H1 (cell line): Measurements from ENCODE around the gene SLCO2A1. TPM values are rescaled to one million over a fixed set of nuclear protein-coding genes. Genes with fewer than 3 reads are reported as not detected.

Experiments used
- CTCF ChIA-PET: fragments of 300-600 bp; sonication (Branson Sonifier 250); formaldehyde crosslinking; loops from one replicate; lab custom pipeline; 2021; ENCODE audit not compliant: partially characterized antibody; lab: Charles Lee
- POLR2A ChIA-PET: fragments of 300-600 bp; sonication (Branson Sonifier 250); formaldehyde crosslinking; loops from one replicate; lab custom pipeline; 2021; ENCODE audit warnings: inconsistent platforms; ENCODE audit not compliant: partially characterized antibody; lab: Charles Lee
- DNase-seq, 2 experiments: peaks; one replicate each; pipeline versions ENCODE4 v3.0.0 to v3.0.0-alpha.2; 2010 to 2022; ENCODE audit warnings: low spot score in 2 of 2, low read depth in 1 of 2, mixed read lengths in 1 of 2
- FAIRE-seq: peaks from 2 replicates; lab custom pipeline; 2011; peaks lifted over from hg19 to GRCh38; lab: Jason Lieb, UNC
- H2AFZ ChIP-seq: 2 replicates; pipeline ENCODE4 v1.8.1; 2012; ENCODE audit warnings: low read length, inconsistent platforms
- H2AK5ac ChIP-seq: 2 replicates; pipeline ENCODE4 v1.6.1; 2013; ENCODE audit warnings: low read depth, low read length
- H2BK120ac ChIP-seq: replicated peaks from 2 replicates; pipeline ENCODE3; 2013; ENCODE audit warnings: low read depth, low read length, inconsistent platforms
- H2BK12ac ChIP-seq: 2 replicates; pipeline ENCODE4 v1.6.1; 2013; ENCODE audit warnings: low read depth, low read length
- H2BK15ac ChIP-seq: 2 replicates; pipeline ENCODE4 v1.6.1; 2013; ENCODE audit warnings: low read length
- H2BK20ac ChIP-seq: 2 replicates; pipeline ENCODE4 v1.6.1; 2013; ENCODE audit warnings: low read length
- H2BK5ac ChIP-seq: 2 replicates; pipeline ENCODE4 v1.6.1; 2013; ENCODE audit warnings: low read depth, low read length
- H3K14ac ChIP-seq: 2 replicates; pipeline ENCODE4 v1.6.1; 2013; ENCODE audit warnings: inconsistent platforms; ENCODE audit not compliant: insufficient read length
- H3K18ac ChIP-seq: 2 replicates; pipeline ENCODE4 v1.6.1; 2013; ENCODE audit warnings: low read length; ENCODE audit errors: extremely low read depth
- H3K23ac ChIP-seq: 2 replicates; pipeline ENCODE4 v1.6.1; 2013; ENCODE audit warnings: inconsistent platforms; ENCODE audit not compliant: insufficient read length
- H3K23me2 ChIP-seq: 2 replicates; pipeline ENCODE4 v1.6.1; 2013; ENCODE audit warnings: low read depth, low read length
- H3K27ac ChIP-seq: 2 replicates; pipeline ENCODE4 v1.6.1; 2011; ENCODE audit warnings: low read depth, low read length, inconsistent platforms
- H3K27me3 ChIP-seq, 4 experiments: replicated peaks in 1 of 4; 1 replicate in 1 of 4; 2 replicates in 3 of 4; pipeline versions ENCODE4 v1.6.1 to v1.8.1; 2011 to 2013; ENCODE audit warnings: low read length in 3 of 4, mild to moderate bottlenecking in 3 of 4, inconsistent platforms in 2 of 4, mixed read lengths in 2 of 4, moderate library complexity in 1 of 4; ENCODE audit not compliant: control insufficient read depth in 3 of 4, insufficient read depth in 3 of 4; ENCODE audit errors: extremely low read depth in 1 of 4
- H3K36me3 ChIP-seq, 4 experiments: 2 replicates each; pipeline versions ENCODE4 v1.6.1 to v1.8.1; 2011 to 2013; ENCODE audit warnings: mild to moderate bottlenecking in 4 of 4, low read length in 3 of 4, moderate library complexity in 2 of 4, control low read depth in 1 of 4, inconsistent platforms in 1 of 4; ENCODE audit not compliant: insufficient read depth in 4 of 4, control insufficient read depth in 2 of 4
- H3K4ac ChIP-seq: replicated peaks from 2 replicates; pipeline ENCODE3; 2013; ENCODE audit warnings: low read length, low read depth, mixed read lengths, inconsistent platforms; ENCODE audit not compliant: insufficient read length
- H3K4me1 ChIP-seq, 4 experiments: replicated peaks in 1 of 4; 1 replicate in 1 of 4; 2 replicates in 3 of 4; pipeline versions ENCODE4 v1.6.1 to v1.8.1; 2011 to 2013; ENCODE audit warnings: low read length in 3 of 4, inconsistent platforms in 2 of 4, mixed read lengths in 1 of 4; ENCODE audit not compliant: insufficient read depth in 4 of 4, control insufficient read depth in 3 of 4
- H3K4me2 ChIP-seq, 2 experiments: 2 replicates each; pipeline versions ENCODE4 v1.6.1 to v1.8.1; 2011 to 2013; ENCODE audit warnings: low read depth in 2 of 2, low read length in 2 of 2, control low read depth in 1 of 2, inconsistent platforms in 1 of 2, mild to moderate bottlenecking in 1 of 2; ENCODE audit not compliant: insufficient read depth in 1 of 2
- H3K4me3 ChIP-seq, 4 experiments: fragments of 200-600, 300-600 bp in 1 of 4; sonication (generic), shearing (Covaris generic), sonication (Bioruptor Twin) in 1 of 4; 2 replicates each; pipeline versions ENCODE4 v1.5.1 to v1.8.1; 2011 to 2016; ENCODE audit warnings: low read length in 4 of 4, low read depth in 3 of 4, control low read depth in 2 of 4, inconsistent platforms in 2 of 4, mild to moderate bottlenecking in 2 of 4, mixed read lengths in 1 of 4, moderate library complexity in 1 of 4; ENCODE audit not compliant: insufficient read depth in 2 of 4; ENCODE audit errors: extremely low read depth in 1 of 4
- H3K56ac ChIP-seq: replicated peaks from 2 replicates; pipeline ENCODE3; 2013; ENCODE audit warnings: low read depth, mild to moderate bottlenecking, mixed read lengths, low read length, inconsistent platforms; ENCODE audit not compliant: insufficient read length
- H3K79me1 ChIP-seq: 2 replicates; pipeline ENCODE4 v1.6.1; 2013; ENCODE audit warnings: low read depth, low read length, control low read depth
- H3K79me2 ChIP-seq, 2 experiments: 2 replicates each; pipeline versions ENCODE4 v1.6.1 to v1.8.1; 2012 to 2013; ENCODE audit warnings: low read length in 2 of 2, mild to moderate bottlenecking in 2 of 2, inconsistent platforms in 1 of 2; ENCODE audit not compliant: insufficient read depth in 2 of 2, control insufficient read depth in 1 of 2
- H3K9ac ChIP-seq, 4 experiments: replicated peaks in 1 of 4; 1 replicate in 1 of 4; 2 replicates in 3 of 4; pipeline versions ENCODE4 v1.6.1 to v1.8.1; 2011 to 2013; ENCODE audit warnings: low read depth in 3 of 4, low read length in 3 of 4, control low read depth in 2 of 4, mild to moderate bottlenecking in 2 of 4, moderate library complexity in 2 of 4, inconsistent platforms in 1 of 4; ENCODE audit errors: extremely low read depth in 1 of 4
- H3K9me3 ChIP-seq, 2 experiments: 2 replicates each; pipeline versions ENCODE4 v1.6.1 to v1.8.1; 2012 to 2013; ENCODE audit warnings: mild to moderate bottlenecking in 2 of 2, moderate library complexity in 2 of 2, control low read depth in 1 of 2, inconsistent platforms in 1 of 2, low read depth in 1 of 2, low read length in 1 of 2, mixed read lengths in 1 of 2; ENCODE audit not compliant: insufficient read depth in 2 of 2
- H4K20me1 ChIP-seq, 2 experiments: replicated peaks in 1 of 2; 2 replicates each; pipeline versions ENCODE3 to v1.8.1; 2011 to 2013; ENCODE audit warnings: inconsistent platforms in 2 of 2, low read length in 2 of 2, mild to moderate bottlenecking in 1 of 2; ENCODE audit not compliant: insufficient read depth in 2 of 2, control insufficient read depth in 1 of 2
- H4K5ac ChIP-seq: 2 replicates; pipeline ENCODE4 v1.6.1; 2013; ENCODE audit warnings: low read length, low read depth, mixed read lengths, inconsistent platforms; ENCODE audit not compliant: insufficient read length
- H4K8ac ChIP-seq: 2 replicates; pipeline ENCODE4 v1.8.0; 2013; ENCODE audit warnings: mild to moderate bottlenecking, moderate library complexity, low read length, inconsistent platforms; ENCODE audit not compliant: insufficient read depth; ENCODE audit errors: extremely low read depth
- H4K91ac ChIP-seq: replicated peaks from 2 replicates; pipeline ENCODE3; 2013; ENCODE audit warnings: low read length, mixed read lengths, inconsistent platforms; ENCODE audit not compliant: insufficient read length
- CTCF ChIP-seq, 3 experiments: IDR thresholded peaks; 1 replicate in 2 of 3; 2 replicates in 1 of 3; pipeline versions ENCODE4 v1.5.1 to v1.6.1; 2011; ENCODE audit warnings: low read length in 3 of 3, mild to moderate bottlenecking in 3 of 3, inconsistent platforms in 2 of 3, low read depth in 1 of 3, moderate library complexity in 1 of 3; ENCODE audit not compliant: insufficient read depth in 1 of 3; ENCODE audit errors: control extremely low read depth in 1 of 3
- KDM4A ChIP-seq: IDR thresholded peaks from one replicate; pipeline ENCODE4 v1.7.1; 2012; ENCODE audit warnings: low read depth, mild to moderate bottlenecking, moderate library complexity, low read length, inconsistent platforms; ENCODE audit not compliant: severe bottlenecking
- NRF1 ChIP-seq: IDR thresholded peaks from 2 replicates; pipeline ENCODE4 v1.6.1; 2011; ENCODE audit warnings: mild to moderate bottlenecking, low read depth, low read length, improper control_type of control experiment
- RAD21 ChIP-seq, 2 experiments: IDR thresholded peaks in 1 of 2; conservative IDR thresholded peaks in 1 of 2; 2 replicates each; pipeline ENCODE4 v1.6.1; 2011; ENCODE audit warnings: low read depth in 2 of 2, low read length in 2 of 2, improper control_type of control experiment in 1 of 2, inconsistent platforms in 1 of 2, mild to moderate bottlenecking in 1 of 2, moderate library complexity in 1 of 2
- TCF12 ChIP-seq: IDR thresholded peaks from 2 replicates; pipeline ENCODE4 v1.6.1; 2011; ENCODE audit warnings: low read depth, mild to moderate bottlenecking, low read length
- WGBS, 2 experiments: shearing (Covaris generic) in 1 of 2; methylation state at CpG; one replicate each; pipeline versions ENCODE4 v1.1.6 to v1.1.7; 2013 to 2015; ENCODE audit warnings: low lambda C conversion rate in 2 of 2, mixed read lengths in 2 of 2, inconsistent platforms in 1 of 2, low coverage in 1 of 2, missing lambda C conversion rate in 1 of 2; ENCODE audit not compliant: insufficient replicate concordance in 2 of 2, insufficient coverage in 1 of 2, insufficient read length in 1 of 2; ENCODE audit errors: extremely low coverage in 1 of 2, missing lambda C conversion rate in 1 of 2; 5-methylcytosine and 5-hydroxymethylcytosine counted together
- polyA plus RNA-seq, 7 experiments: library from polyadenylated mRNA; depleted of rRNA in 3 of 7; stranded (reverse) in 5 of 7; unstranded in 2 of 7; fragments of >200 nt in 5 of 7; fragments of 200-250 nt in 2 of 7; gene quantifications; 1 replicate in 5 of 7; 2 replicates in 1 of 7; 4 replicates in 1 of 7; pipeline versions ENCODE4 v1.2.1 to v1.2.3, GENCODE V29; 2011 to 2013; ENCODE audit warnings: missing spikeins in 2 of 7, mixed read lengths in 2 of 7
- total RNA-seq: library from RNA; stranded (reverse); fragmentation: NEBNext Ultra II Directional; extraction: Animal tissue kit (Norgen Biotek cat#: 25700); gene quantifications from 2 replicates; pipeline ENCODE4 v1.2.1, GENCODE V29; 2021

The SLCO2A1 gene
- total and polyA plus RNA-seq, 2 of the 8 experiments (the other 6 are each of a cell fraction or from before 2014, with no cell fraction given) = 1.1 to 2.3 TPM

GRCh38 chr3:133938770-133939462 lies 90.8 kb downstream of the SLCO2A1 start:
- FAIRE-seq (no peak), DNase-seq (peak in 1 of 2 experiments; percentile 36)
- peaks cover 2% of the 10 kb centered on the region; the same call in 1 of the 2 replicates for H3K23me2 ChIP-seq
- H4K20me1 ChIP-seq = no peaks in the 10 kb centered on the region
- H2BK20ac ChIP-seq = no peak overlapping the region
- no peak overlapping the region for H2BK5ac ChIP-seq
- H3K79me2 ChIP-seq = no peaks in the 10 kb centered on the region
- WGBS, 2 experiments = 88% methylated on average over 2 of the region's 2 CpGs; no CpG with 5 or more reads in 1 of the 2 experiments
- H3K18ac ChIP-seq = no peak overlapping the region
- no peak overlapping the region for H2AK5ac ChIP-seq
- H2BK120ac ChIP-seq = no peak overlapping the region
- H3K4me1 ChIP-seq = peaks cover 0 to 10% (median 3%) of the 10 kb centered on the region in 4 experiments; a peak in 5 of 7 replicates
- no peaks in the 10 kb centered on the region for H3K9me3 ChIP-seq
- ChIA-PET POLR2A (no interaction called here), CTCF (interaction anchor here (0.6 to 4.5 kb wide), 8 partner anchors 9 to 273 kb away, joined by 3 to 20 read pairs (median 4); no protein-coding TSS in a partner anchor)
- no peak overlapping the region for H3K4me3 ChIP-seq
- H4K5ac ChIP-seq = no peak overlapping the region
- no peak overlapping the region for H2BK12ac ChIP-seq
- H4K91ac ChIP-seq = no peak overlapping the region
- H3K4me2 ChIP-seq = no peak overlapping the region
- no peak overlapping the region for H3K4ac ChIP-seq
- no peaks in the 10 kb centered on the region for H3K27me3 ChIP-seq
- no peak overlapping the region for H3K14ac ChIP-seq
- H3K56ac ChIP-seq = no peak overlapping the region
- no peak overlapping the region for H3K27ac ChIP-seq
- no peak overlapping the region for H3K9ac ChIP-seq
- TF ChIP-seq CTCF (IDR thresholded peaks at IDR 0.05; ENCODE audit: control extremely low read depth in 1 of 3, insufficient read depth in 1 of 3, low read depth in 1 of 3, low read length in 3 of 3) (peak; percentile 25 to 34 (median 32); a peak in 2 of 4 replicates), TCF12 (no peak), KDM4A (no peak), RAD21 (IDR thresholded peaks at IDR 0.05 in 1 of 2, conservative IDR thresholded peaks at IDR 0.05 in 1 of 2; ENCODE audit: low read depth in 2 of 2, low read length in 2 of 2) (peak; percentile 54 to 69), NRF1 (no peak)
- no peak overlapping the region for H2BK15ac ChIP-seq
- H2AFZ ChIP-seq = no peak overlapping the region
- no peak overlapping the region for H3K23ac ChIP-seq
- no peaks in the 10 kb centered on the region for H3K36me3 ChIP-seq
- H4K8ac ChIP-seq = no peak overlapping the region
- no peaks in the 10 kb centered on the region for H3K79me1 ChIP-seq
